Ishikawa (cell line): ENCODE data around the gene FEM1B.

Experiments used
- FOXM1 ChIP-seq: IDR thresholded peaks from 2 replicates; pipeline ENCODE4 v1.6.1; 2012; ENCODE audit warnings: low read depth, borderline replicate concordance
- MAX ChIP-seq: IDR thresholded peaks from 2 replicates; pipeline ENCODE4 v1.6.1; 2012
- REST ChIP-seq: IDR thresholded peaks from 2 replicates; pipeline ENCODE4 v1.6.1; 2012; ENCODE audit warnings: low read depth, mild to moderate bottlenecking
- TAF1 ChIP-seq: IDR thresholded peaks from 2 replicates; pipeline ENCODE4 v1.6.1; 2012; ENCODE audit warnings: low read depth, mild to moderate bottlenecking
- TEAD4 ChIP-seq: IDR thresholded peaks from 2 replicates; pipeline ENCODE4 v1.6.1; 2012
- USF1 ChIP-seq: IDR thresholded peaks from 2 replicates; pipeline ENCODE4 v1.6.1; 2012
- YY1 ChIP-seq: IDR thresholded peaks from 2 replicates; pipeline ENCODE4 v1.6.1; 2012; ENCODE audit warnings: low read depth
- ZBTB7A ChIP-seq: IDR thresholded peaks from 2 replicates; pipeline ENCODE4 v1.6.1; 2012; ENCODE audit warnings: low read depth

GRCh38 chr15:68298882-68299381 is 21.4 kb downstream of the FEM1B start:
- TF ChIP-seq YY1 (no peak), REST (no peak), FOXM1 (no peak), USF1 (no peak), TEAD4 (no peak), ZBTB7A (no peak), MAX (no peak), TAF1 (no peak)
